ENCODE results near the gene ETAA1. TPM values are rescaled to one million over a fixed set of nuclear protein-coding genes. Genes with fewer than 3 reads are reported as not detected.

The ETAA1 gene
- total RNA-seq, 2 experiments from 2014 or later, result 16.6 to 18.1 TPM

GRCh38 chr2:67374481-67374880 is 22.7 kb upstream of the ETAA1 start:
- Histone ChIP-seq H3K9me2 (ENCODE audit: insufficient read depth, low read length) (no peaks in the 10 kb centered on the region), H3K4me1 (ENCODE audit: insufficient read depth, low read length, poor library complexity, severe bottlenecking) (no peaks in the 10 kb centered on the region), H3K36me3 (ENCODE audit: insufficient read depth, low read length) (no peaks in the 10 kb centered on the region), H4K20me1 (ENCODE audit: insufficient read depth, low read length) (no peaks in the 10 kb centered on the region), H3K9me3 (ENCODE audit: low read length) (no peaks in the 10 kb centered on the region), H2AFZ (ENCODE audit: low read length) (no peak overlapping the region), H3K79me2 (ENCODE audit: insufficient read depth, low read depth, low read length) (no peaks in the 10 kb centered on the region), H3K4me3 (ENCODE audit: low read depth, low read length, poor library complexity, severe bottlenecking) (no peak overlapping the region), H3K27ac (ENCODE audit: low read depth, low read length, poor library complexity, severe bottlenecking) (no peak overlapping the region), H3K4me2 (ENCODE audit: low read length) (no peak overlapping the region)
- no peak for TF ChIP-seq EZH2phosphoT487 (IDR thresholded peaks at IDR 0.05; ENCODE audit: borderline replicate concordance, low read depth, low read length)
- TF ChIP-seq, protein P1, sequence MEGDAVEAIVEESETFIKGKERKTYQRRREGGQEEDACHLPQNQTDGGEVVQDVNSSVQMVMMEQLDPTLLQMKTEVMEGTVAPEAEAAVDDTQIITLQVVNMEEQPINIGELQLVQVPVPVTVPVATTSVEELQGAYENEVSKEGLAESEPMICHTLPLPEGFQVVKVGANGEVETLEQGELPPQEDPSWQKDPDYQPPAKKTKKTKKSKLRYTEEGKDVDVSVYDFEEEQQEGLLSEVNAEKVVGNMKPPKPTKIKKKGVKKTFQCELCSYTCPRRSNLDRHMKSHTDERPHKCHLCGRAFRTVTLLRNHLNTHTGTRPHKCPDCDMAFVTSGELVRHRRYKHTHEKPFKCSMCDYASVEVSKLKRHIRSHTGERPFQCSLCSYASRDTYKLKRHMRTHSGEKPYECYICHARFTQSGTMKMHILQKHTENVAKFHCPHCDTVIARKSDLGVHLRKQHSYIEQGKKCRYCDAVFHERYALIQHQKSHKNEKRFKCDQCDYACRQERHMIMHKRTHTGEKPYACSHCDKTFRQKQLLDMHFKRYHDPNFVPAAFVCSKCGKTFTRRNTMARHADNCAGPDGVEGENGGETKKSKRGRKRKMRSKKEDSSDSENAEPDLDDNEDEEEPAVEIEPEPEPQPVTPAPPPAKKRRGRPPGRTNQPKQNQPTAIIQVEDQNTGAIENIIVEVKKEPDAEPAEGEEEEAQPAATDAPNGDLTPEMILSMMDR (conservative IDR thresholded peaks at IDR 0.05; ENCODE audit: low read length), result no peak
- intact Hi-C loops (cut with micrococcal nuclease; ENCODE audit: unreplicated experiment), result no loop called here
- ChIA-PET CTCF (ENCODE audit: unreplicated experiment) (no interaction called here), POLR2A (no interaction called here)
- no peak for DNase-seq (ENCODE audit: low spot score)
- BruUV-seq (replicated peaks), result no TSS peak

GRCh38 chr2:67374949-67375348 is 22.2 kb upstream of the ETAA1 start:
- no peak for TF ChIP-seq EZH2phosphoT487 (IDR thresholded peaks at IDR 0.05; ENCODE audit: borderline replicate concordance, low read depth, low read length)
- TF ChIP-seq, protein P1 (conservative IDR thresholded peaks at IDR 0.05; ENCODE audit: low read length), result no peak
- no peaks in the 10 kb centered on the region for H4K20me1 ChIP-seq (ENCODE audit: insufficient read depth, low read length)
- H3K4me2 ChIP-seq (ENCODE audit: low read length), result no peak overlapping the region
- POLR2A ChIA-PET, result interaction anchor here (0.7 kb wide), 1 partner anchor 20 kb away, joined by 3 read pairs; no protein-coding TSS in a partner anchor
- H3K36me3 ChIP-seq (ENCODE audit: insufficient read depth, low read length), result no peaks in the 10 kb centered on the region
- no peak overlapping the region for H3K4me3 ChIP-seq (ENCODE audit: low read depth, low read length, poor library complexity, severe bottlenecking)
- CTCF ChIA-PET (ENCODE audit: unreplicated experiment), result no interaction called here
- H3K9me2 ChIP-seq (ENCODE audit: insufficient read depth, low read length), result no peaks in the 10 kb centered on the region
- DNase-seq (ENCODE audit: low spot score), result no peak
- BruUV-seq (replicated peaks), result no TSS peak
- H3K27ac ChIP-seq (ENCODE audit: low read depth, low read length, poor library complexity, severe bottlenecking), result no peak overlapping the region
- no peaks in the 10 kb centered on the region for H3K9me3 ChIP-seq (ENCODE audit: low read length)
- H2AFZ ChIP-seq (ENCODE audit: low read length), result no peak overlapping the region
- no peaks in the 10 kb centered on the region for H3K4me1 ChIP-seq (ENCODE audit: insufficient read depth, low read length, poor library complexity, severe bottlenecking)
- intact Hi-C loops (cut with micrococcal nuclease; ENCODE audit: unreplicated experiment), result no loop called here
- no peaks in the 10 kb centered on the region for H3K79me2 ChIP-seq (ENCODE audit: insufficient read depth, low read depth, low read length)

- no peaks in the 10 kb centered on the region for H3K36me3 ChIP-seq (ENCODE audit: insufficient read depth, low read length)
- POLR2A ChIA-PET, result no interaction called here
- no peak overlapping the region for H3K27ac ChIP-seq (ENCODE audit: low read depth, low read length, poor library complexity, severe bottlenecking)
- CTCF ChIA-PET (ENCODE audit: unreplicated experiment), result no interaction called here
- no peak overlapping the region for H3K4me3 ChIP-seq (ENCODE audit: low read depth, low read length, poor library complexity, severe bottlenecking)
- TF ChIP-seq, protein P1 (conservative IDR thresholded peaks at IDR 0.05; ENCODE audit: low read length), result no peak
- no peak for TF ChIP-seq EZH2phosphoT487 (IDR thresholded peaks at IDR 0.05; ENCODE audit: borderline replicate concordance, low read depth, low read length)
- no peaks in the 10 kb centered on the region for H3K9me3 ChIP-seq (ENCODE audit: low read length)
- no peak overlapping the region for H3K4me2 ChIP-seq (ENCODE audit: low read length)
- intact Hi-C loops (cut with micrococcal nuclease; ENCODE audit: unreplicated experiment), result no loop called here
- DNase-seq (ENCODE audit: low spot score), result no peak
- H4K20me1 ChIP-seq (ENCODE audit: insufficient read depth, low read length), result no peaks in the 10 kb centered on the region
- BruUV-seq (replicated peaks), result no TSS peak
- no peak overlapping the region for H2AFZ ChIP-seq (ENCODE audit: low read length)
- H3K79me2 ChIP-seq (ENCODE audit: insufficient read depth, low read depth, low read length), result no peaks in the 10 kb centered on the region
- no peaks in the 10 kb centered on the region for H3K4me1 ChIP-seq (ENCODE audit: insufficient read depth, low read length, poor library complexity, severe bottlenecking)
- no peaks in the 10 kb centered on the region for H3K9me2 ChIP-seq (ENCODE audit: insufficient read depth, low read length)
These were observed 18.6 kb upstream of the ETAA1 start for GRCh38 chr2:67378555-67378954.
